Right renal cortex interstitium (tissue), 3 donors: ENCODE measurements around the gene CDS2. TPM values are rescaled to one million over a fixed set of nuclear protein-coding genes. Genes with fewer than 3 reads are reported as not detected.
A peak's percentile ranks its signal among the peaks of the same experiment; 100 is the strongest.
"Not testable (repeated sequence)": the region's sequence is repeated elsewhere in the genome, so short reads cannot be mapped to it uniquely, and the experiment has no call there.

Experiments
- DNase-seq, 3 donors: peaks; one replicate each; pipeline ENCODE4 v3.0.0-alpha.2; 2013; ENCODE audit warnings: low read depth in 3 of 3, low spot score in 2 of 3
- polyA plus RNA-seq, 3 donors: library from polyadenylated mRNA; unstranded; fragments of 120-200 nt; gene quantifications; one replicate each; pipeline ENCODE4 v1.2.1, GENCODE V29; 2013; ENCODE audit not compliant: insufficient read length in 3 of 3

Gene CDS2
- polyA plus RNA-seq: 10 to 100 TPM; 37.6 to 43.0 (median 42.5) TPM

DNA sequence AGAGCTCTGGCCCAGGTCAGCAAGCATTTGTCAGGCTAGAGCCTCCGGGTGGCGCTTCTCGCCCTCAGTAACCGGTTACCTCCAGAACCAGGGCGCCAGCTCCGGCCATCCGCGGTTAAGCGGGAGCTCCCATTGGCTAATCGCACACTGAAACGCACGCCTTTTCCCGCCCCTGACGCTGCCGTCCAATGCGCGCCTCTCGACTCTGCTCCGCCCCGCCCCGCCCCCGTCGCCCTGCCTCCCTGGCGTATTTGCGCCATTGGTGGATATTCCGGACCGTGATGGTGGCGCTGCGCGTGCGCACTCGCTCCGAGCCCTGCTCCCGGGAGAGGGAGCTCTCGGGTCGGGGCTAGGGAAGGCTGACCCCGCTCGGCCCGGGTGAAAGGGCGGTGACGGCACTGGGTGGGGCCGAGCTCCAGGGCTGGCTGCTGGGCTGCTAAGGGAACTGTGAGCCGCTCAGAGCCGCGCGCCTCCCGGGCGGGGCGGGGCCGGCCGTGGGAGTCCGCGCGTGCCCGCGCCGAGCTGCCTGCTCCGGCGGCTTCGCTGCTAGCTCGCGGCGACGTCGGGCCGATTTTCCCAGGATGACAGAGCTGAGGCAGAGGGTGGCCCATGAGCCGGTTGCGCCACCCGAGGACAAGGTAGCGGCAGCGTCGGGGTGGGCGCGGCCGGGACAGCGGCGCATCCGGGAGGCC, at the start of gene CDS2:
Gene CDS2 (plus strand): TSS at position 497 of the 692 bp plus-strand sequence. CDS start 85 bp downstream, at position 582.
- peak; percentile 92 to 96 (median 95) for DNase-seq

GRCh38 chr20:5077761-5078387, 48.9 kb upstream of the CDS2 start:
- no peak for DNase-seq

DNA sequence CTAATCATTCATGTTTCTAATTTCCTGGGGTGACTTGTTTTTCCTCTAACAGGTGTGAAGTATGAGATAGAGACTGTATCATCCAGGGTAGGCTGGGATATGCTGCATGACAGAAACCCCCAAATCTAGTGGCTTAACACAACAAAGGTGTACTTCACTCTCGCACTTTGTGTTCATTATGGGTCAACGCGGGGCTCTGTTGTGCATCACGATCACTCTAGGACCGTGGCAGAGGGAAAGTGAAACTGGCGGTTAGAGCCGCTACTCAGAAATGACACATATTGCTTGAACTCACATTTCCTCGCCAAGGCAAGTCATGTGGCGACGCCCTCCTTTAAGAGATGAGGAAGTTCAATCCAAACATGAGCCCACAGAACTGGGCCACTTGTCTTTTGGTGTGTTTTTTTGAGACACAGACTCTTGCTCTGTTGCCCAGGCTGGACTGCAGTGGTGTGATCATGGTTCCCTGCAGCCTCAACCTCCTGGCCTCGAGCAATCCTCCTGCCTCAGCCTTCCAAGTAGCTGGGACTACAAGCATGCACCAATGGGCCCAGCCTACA, 48.3 kb upstream of the CDS2 start:
- no peak for DNase-seq

GRCh38 chr20:5080384-5080877, 46.4 kb upstream of the CDS2 start:
- no peak for DNase-seq

DNA sequence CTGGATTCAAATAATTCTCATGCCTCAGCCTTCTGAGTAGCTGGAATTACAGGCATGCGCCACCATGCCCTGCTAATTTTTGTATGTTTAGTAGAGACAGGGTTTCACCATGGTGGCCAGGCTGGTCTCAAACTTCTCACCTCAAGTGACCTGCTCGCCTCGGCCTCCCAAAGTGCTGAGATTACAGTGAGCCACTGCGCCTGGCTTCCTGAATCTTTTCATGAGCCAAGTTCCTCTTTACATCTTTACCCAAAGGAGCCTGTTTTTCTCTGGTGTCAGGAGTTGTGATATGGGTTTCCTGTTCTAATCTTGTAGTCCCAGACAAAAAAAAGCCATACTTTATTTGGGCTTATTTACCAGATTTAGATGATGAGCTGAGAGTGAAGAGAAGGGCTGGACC, 41.4 kb upstream of the CDS2 start:
- no peak for DNase-seq

DNA sequence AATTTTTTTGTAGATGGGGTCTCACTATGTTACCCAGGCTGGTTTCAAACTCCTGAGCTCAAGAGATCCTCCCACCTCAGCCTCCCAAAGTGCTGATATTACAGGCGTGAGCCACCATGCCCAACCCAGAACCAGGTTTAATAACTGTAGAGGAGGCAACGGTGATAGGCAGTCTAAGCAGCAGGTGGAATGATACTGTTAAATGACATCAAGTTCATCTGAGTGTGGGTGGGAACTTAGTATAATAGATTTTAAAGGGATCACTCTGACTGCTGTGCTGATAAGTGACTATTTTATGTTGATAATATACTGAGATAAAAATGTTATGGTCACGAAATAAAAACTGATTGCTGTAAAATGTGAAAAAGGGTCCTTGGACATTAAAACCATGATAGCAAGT, 38.1 kb upstream of the CDS2 start:
- DNase-seq: no peak

DNA sequence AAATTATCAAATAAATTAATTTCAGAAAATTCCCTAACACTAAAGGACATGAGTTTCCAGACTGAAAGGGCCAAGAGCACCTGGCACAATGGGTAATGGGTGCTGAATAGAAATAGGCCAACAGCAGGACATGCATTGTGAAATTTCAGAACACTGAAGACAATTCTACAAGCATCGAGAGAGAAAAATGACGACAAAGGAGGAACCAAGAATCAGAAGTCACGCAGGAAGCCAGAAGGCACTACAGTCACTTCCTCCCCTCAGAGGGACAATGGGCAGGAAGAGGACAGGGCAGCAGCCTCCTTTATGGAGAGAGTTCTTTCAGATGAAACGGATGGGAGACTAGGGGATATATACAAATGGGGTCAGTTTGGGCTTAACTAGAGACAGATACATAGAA, 36.6 kb upstream of the CDS2 start:
- DNase-seq: no peak

GRCh38 chr20:5091902-5092301, 34.9 kb upstream of the CDS2 start:
- DNase-seq: no peak

DNA sequence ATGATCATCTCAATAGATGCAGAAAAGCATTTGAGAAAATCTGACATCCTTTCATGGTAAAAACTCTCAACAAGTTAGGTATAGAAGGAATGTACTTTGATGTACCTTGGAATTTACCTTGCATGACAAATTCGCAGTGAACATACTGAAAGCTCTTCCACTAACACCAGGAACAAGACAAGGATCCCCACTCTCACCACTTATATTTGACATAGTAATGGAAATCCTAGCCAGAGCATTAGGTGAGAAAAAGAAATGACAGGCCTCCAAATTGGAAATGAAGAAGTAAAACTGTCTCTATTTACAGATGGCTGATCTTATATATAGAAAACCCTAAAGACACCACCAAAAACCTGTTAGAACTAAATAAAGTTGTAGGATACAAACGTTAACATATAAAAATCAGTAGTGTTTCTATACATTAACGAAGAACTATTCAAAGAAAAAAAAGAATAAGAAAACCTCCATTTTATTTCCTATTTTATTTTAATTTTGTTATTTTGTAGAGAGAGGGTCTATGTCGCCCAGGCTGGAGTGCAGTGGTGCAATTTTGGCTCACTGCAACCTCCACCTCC, 34.0 kb upstream of the CDS2 start:
- DNase-seq: no peak

DNA sequence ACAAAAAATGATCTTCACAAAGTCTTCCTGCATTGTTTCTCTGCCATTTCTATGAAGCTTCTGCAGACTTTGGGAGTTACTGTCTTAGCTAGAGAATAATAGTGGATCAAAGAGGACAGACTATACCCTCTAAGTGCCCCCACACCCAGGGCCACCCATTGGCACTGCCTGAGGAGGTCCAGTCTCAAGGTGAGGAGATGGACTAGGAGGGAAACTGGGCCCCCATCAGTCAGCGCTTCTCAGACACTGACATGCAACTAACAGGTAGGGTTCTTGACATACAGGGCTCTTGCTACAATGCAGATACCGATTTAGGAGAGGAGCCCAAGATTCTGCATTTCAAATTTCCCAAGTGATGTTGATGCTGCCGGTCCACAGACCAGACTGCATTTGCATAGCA, 31.4 kb upstream of the CDS2 start:
- DNase-seq: no peak

GRCh38 chr20:5095931-5096330, 30.9 kb upstream of the CDS2 start:
- no peak for DNase-seq

- no peak for DNase-seq
Observed at GRCh38 chr20:5096463-5096862, 30.3 kb upstream of the CDS2 start.

DNA sequence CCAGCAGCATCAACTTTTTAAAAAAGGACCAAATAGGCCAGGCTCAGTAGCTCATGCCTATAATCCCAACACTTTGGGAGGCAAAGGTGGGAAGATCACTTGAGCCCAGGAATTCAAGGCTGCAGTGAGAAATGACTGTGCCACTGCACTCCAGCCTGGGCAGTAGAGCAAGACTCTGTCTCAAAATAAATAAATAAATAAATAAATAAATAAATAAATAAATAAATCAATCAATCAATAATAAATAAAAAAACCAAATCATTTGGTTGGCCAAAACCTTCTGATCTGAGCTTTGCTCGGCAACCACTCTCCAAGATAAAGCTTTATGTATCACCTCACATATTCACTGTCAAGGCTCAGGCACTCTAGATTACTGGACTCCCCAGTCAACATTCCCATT, 27.8 kb upstream of the CDS2 start:
- DNase-seq: not testable (repeated sequence)

GRCh38 chr20:5099909-5100308, 26.9 kb upstream of the CDS2 start:
- DNase-seq: not testable (repeated sequence)

DNA sequence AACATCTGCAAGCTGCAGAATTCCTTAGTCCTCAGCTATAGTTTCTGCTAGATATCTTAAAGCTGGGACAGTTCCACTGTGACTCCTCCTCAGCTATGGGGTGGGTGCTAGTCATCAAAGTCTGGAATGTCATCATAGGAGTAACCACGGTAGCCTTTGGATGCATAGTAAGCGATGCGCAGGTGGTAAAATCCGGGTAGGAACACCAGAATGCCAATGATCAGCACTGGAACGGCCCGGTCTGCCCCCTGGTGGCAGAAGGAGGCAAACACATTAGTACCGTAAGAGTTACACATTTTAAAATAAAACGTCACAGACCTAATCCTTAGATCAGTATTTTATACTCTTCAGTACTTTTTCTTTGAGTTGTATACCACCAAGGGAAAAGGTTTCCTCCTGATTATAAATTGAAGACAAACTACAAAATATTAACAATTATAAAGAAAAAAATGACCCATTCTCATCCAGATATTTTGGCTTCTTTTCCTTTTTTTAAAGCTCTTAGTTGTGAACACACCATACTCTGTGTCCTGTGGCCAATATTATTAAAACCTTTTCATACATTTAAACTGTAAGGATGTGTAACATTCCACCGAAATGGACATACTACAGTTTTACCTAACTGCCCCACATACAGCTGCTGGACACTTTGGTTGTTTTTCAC, 26.0 kb upstream of the CDS2 start:
- DNase-seq: peak in 1 of 3 donors; percentile 29

DNA sequence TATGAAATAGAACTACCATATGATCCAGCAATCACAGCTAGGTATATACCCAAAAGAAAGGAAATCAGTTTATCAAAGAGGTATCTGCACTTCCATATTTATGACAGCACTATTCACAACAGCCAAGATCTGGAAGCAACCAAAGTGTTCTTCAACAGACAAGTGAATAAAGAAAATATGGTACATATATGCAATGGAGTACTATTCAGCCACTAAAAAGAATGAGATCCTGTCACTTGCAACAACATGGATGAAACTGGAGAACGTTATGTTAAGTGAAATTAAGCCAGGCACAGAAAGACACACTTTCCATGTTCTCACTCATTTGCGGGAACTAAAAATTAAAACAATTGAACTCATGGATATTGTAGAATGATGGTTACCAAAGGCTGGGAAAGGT, 22.3 kb upstream of the CDS2 start:
- no peak for DNase-seq

DNA sequence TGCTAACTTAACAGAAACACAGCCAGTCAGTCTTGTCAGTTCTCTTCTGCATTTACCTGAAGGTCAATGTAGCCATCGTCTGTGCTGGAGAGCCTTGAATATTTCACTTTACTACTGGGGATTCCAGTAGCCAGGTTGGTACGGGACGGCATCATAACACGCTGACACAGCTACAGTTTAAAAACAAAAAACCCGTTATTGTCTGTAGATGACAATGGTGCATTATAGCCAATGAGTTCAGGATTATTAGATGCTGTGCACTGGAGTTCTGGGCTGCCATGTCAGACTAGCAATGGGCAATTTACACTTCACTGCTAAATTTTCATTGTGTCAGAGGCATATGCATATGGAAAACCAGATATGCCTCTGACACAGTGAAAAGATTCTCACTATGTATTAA, 17.5 kb upstream of the CDS2 start:
- no peak for DNase-seq

GRCh38 chr20:5113615-5113986, 13.2 kb upstream of the CDS2 start:
- no peak for DNase-seq

DNA sequence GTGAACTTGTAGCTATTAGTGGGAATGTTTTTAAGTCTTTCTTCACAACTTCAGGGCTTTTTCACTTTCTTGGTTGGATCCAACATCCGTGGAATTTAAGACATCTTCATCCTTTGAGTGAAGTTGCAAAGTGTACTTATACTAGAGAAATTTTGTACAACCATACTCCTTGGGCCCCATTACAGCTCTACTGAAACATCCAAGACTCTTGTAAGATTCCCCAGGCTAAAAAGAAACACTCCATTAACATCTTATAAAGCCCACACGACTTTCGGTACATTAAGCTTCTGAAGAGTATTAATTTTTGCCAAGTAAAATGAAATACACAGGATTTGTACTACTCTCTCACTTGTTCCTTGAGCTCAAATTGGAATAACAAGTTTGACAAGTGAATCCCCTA, 12.4 kb upstream of the CDS2 start:
- DNase-seq: no peak

DNA sequence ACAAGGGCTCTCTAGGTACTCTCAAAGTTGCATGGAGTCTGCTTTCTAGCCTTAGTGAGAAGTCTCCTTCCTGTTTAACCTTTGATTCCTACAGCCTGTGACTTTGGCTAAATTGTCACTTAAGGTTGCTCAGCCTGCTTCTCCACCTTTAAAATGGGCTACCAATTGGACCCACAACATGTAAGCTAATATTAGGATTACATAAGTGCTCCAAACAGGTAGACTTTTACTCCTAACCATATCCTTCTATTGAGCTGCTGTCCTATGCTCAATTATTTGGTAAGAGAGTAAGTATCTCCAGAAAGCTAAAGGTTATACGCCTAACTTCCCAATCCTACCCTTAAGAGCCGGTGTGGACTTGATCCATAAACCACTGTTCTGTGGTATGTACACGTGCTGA, 9.9 kb upstream of the CDS2 start:
- no peak for DNase-seq
